ENCODE results near the gene ZFYVE9.

Gene ZFYVE9

DNA sequence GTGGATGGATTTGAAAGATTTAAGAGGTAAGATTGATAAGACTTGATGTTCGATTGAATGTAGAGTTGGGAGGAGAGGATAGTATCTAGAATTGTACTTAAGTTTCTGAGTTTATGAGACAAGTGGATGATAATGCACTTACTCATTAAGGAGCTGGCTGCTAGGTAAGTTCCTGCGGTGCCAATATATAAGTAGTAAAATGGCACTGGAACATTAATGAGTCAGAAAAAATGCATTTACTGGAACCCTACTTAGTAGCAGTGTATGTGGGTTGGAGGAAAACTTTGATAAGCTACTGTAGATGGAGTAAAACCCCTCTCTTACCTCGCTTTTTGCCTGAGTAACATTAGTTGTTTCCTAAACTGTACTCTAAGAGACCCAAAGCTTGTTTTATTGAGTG, 68.2 kb downstream of the ZFYVE9 start:
- no peak overlapping the region for H3K4me3 ChIP-seq (ENCODE audit: low read depth, low read length)
- TF ChIP-seq, protein P1, sequence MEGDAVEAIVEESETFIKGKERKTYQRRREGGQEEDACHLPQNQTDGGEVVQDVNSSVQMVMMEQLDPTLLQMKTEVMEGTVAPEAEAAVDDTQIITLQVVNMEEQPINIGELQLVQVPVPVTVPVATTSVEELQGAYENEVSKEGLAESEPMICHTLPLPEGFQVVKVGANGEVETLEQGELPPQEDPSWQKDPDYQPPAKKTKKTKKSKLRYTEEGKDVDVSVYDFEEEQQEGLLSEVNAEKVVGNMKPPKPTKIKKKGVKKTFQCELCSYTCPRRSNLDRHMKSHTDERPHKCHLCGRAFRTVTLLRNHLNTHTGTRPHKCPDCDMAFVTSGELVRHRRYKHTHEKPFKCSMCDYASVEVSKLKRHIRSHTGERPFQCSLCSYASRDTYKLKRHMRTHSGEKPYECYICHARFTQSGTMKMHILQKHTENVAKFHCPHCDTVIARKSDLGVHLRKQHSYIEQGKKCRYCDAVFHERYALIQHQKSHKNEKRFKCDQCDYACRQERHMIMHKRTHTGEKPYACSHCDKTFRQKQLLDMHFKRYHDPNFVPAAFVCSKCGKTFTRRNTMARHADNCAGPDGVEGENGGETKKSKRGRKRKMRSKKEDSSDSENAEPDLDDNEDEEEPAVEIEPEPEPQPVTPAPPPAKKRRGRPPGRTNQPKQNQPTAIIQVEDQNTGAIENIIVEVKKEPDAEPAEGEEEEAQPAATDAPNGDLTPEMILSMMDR (IDR thresholded peaks at IDR 0.05; ENCODE audit: low read depth, low read length): no peak
- TF ChIP-seq, protein P2, sequence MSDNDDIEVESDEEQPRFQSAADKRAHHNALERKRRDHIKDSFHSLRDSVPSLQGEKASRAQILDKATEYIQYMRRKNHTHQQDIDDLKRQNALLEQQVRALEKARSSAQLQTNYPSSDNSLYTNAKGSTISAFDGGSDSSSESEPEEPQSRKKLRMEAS (IDR thresholded peaks at IDR 0.05; ENCODE audit: low read depth, low read length): no peak
- TF ChIP-seq MYC (IDR thresholded peaks at IDR 0.05; ENCODE audit: low read depth, low read length) (no peak), POLR2A (IDR thresholded peaks at IDR 0.05; ENCODE audit: extremely low read depth, insufficient read length) (no peak)
- DNase-seq (ENCODE audit: low read depth): no peak

DNA sequence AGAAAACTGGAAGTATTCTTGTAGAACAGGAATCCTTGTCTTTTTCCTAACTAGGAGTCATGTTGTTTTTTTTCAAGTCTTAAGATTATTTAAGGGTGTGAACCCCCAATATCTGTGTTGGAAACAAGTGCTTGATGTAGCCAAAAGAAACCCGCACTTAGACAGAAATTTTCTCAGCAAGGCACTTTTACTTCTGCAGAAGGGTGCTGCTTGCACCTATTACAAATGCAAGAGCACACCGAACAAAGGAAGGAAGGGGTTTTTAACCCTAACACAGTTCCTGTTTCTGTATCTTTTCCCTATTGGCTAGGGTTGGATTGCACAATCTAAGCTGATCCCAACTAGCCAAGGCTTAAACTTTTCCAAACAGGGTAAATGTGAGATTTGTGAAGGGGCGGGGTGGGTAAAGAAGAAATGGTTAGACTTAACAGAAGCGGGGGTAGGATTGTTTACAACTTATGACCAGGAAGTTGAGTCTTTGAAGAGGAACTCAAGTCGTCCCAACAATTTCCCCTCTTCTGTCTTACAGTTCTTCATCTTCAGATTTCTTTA, 75.1 kb downstream of the ZFYVE9 start:
- peak; percentile 22 for DNase-seq (ENCODE audit: low read depth)
- TF ChIP-seq, protein P2 (IDR thresholded peaks at IDR 0.05; ENCODE audit: low read depth, low read length): no peak
- TF ChIP-seq MYC (IDR thresholded peaks at IDR 0.05; ENCODE audit: low read depth, low read length): 0 out of 2 replicates have a peak, but pooled peaks have one; percentile 14
- no peak overlapping the region for H3K4me3 ChIP-seq (ENCODE audit: low read depth, low read length)

- TF ChIP-seq, protein P2 (IDR thresholded peaks at IDR 0.05; ENCODE audit: low read depth, low read length): no peak
- TF ChIP-seq MYC (IDR thresholded peaks at IDR 0.05; ENCODE audit: low read depth, low read length): no peak
- TF ChIP-seq POLR2A (IDR thresholded peaks at IDR 0.05; ENCODE audit: extremely low read depth, insufficient read length): no peak
- TF ChIP-seq, protein P1 (IDR thresholded peaks at IDR 0.05; ENCODE audit: low read depth, low read length): no peak
- H3K4me3 ChIP-seq (ENCODE audit: low read depth, low read length): no peak overlapping the region
- no peak for DNase-seq (ENCODE audit: low read depth)
Measured at GRCh38 chr1:52225174-52225573, 83.3 kb downstream of the ZFYVE9 start.

DNA sequence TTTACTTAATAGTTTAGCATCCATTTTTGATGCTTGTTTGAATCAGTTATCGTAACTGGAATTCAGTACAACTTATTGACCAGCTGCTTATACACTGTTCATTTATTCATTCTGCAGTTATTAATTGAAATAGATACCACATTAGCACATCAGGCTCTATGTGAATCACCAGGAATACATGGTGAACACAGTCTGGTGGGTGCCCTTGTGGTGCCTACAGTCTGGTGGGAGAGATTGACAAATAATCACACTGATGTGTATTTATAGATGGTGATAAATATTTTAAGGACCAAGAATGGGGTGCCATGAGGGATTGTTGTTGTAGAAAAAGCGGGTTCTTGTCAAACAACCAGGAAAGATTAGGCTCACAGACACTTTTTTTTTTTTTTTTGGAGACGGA, 87.6 kb downstream of the ZFYVE9 start:
- TF ChIP-seq MYC (IDR thresholded peaks at IDR 0.05; ENCODE audit: low read depth, low read length) (no peak), POLR2A (IDR thresholded peaks at IDR 0.05; ENCODE audit: extremely low read depth, insufficient read length) (no peak)
- TF ChIP-seq, protein P1 (IDR thresholded peaks at IDR 0.05; ENCODE audit: low read depth, low read length): no peak
- TF ChIP-seq, protein P2 (IDR thresholded peaks at IDR 0.05; ENCODE audit: low read depth, low read length): no peak
- no peak for DNase-seq (ENCODE audit: low read depth)
- H3K4me3 ChIP-seq (ENCODE audit: low read depth, low read length): no peak overlapping the region

DNA sequence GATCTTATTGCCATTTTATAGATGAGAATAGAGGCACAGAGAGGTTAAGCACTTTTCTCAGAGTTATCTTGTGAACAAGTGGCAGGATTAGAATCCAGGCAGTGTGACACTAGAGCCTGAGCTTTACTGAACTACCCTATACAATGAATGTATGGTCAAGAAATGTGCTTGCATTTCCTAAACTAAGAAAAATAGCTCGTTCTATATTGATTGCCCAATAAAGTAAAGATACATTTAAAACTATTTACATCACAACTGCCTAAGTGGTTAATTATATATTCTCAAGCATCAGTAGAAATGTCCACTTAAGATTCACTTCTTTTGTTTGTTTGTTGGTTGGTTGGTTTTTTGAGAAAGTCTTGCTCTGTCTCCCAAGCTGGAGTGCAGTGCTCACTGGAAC, 91.6 kb downstream of the ZFYVE9 start:
- TF ChIP-seq MYC (IDR thresholded peaks at IDR 0.05; ENCODE audit: low read depth, low read length) (no peak), POLR2A (IDR thresholded peaks at IDR 0.05; ENCODE audit: extremely low read depth, insufficient read length) (no peak)
- TF ChIP-seq, protein P2 (IDR thresholded peaks at IDR 0.05; ENCODE audit: low read depth, low read length): no peak
- TF ChIP-seq, protein P1 (IDR thresholded peaks at IDR 0.05; ENCODE audit: low read depth, low read length): no peak
- DNase-seq (ENCODE audit: low read depth): no peak
- H3K4me3 ChIP-seq (ENCODE audit: low read depth, low read length): no peak overlapping the region

- DNase-seq (ENCODE audit: low read depth): no peak
- TF ChIP-seq POLR2A (IDR thresholded peaks at IDR 0.05; ENCODE audit: extremely low read depth, insufficient read length) (no peak), MYC (IDR thresholded peaks at IDR 0.05; ENCODE audit: low read depth, low read length) (no peak)
- TF ChIP-seq, protein P1 (IDR thresholded peaks at IDR 0.05; ENCODE audit: low read depth, low read length): no peak
- TF ChIP-seq, protein P2 (IDR thresholded peaks at IDR 0.05; ENCODE audit: low read depth, low read length): no peak
- H3K4me3 ChIP-seq (ENCODE audit: low read depth, low read length): no peak overlapping the region
Measured at GRCh38 chr1:52234014-52234413, 92.1 kb downstream of the ZFYVE9 start.

Data from NB4 (cell line).